Prostate gland (tissue), 2 donors: ENCODE data around the gene RPUSD2.

ENCODE experiments used
- CTCF ChIP-seq, 4 experiments: fragments of 200-600 bp in 2 of 4; fragments of 450-650 bp in 2 of 4; sonication (generic) in 2 of 4; IDR thresholded peaks; 1 replicate in 3 of 4; 2 replicates in 1 of 4; pipeline ENCODE4 v1.5.1; 2016 to 2019; ENCODE audit warnings: antibody characterized with exemption in 4 of 4, mild to moderate bottlenecking in 2 of 4, moderate library complexity in 2 of 4
- POLR2A ChIP-seq: fragments of 450-650 bp; IDR thresholded peaks from one replicate; pipeline ENCODE4 v1.6.1; 2016; ENCODE audit warnings: antibody characterized with exemption, mild to moderate bottlenecking

GRCh38 chr15:40603935-40604334, 34.8 kb downstream of the RPUSD2 start:
- no peak for TF ChIP-seq CTCF (IDR thresholded peaks at IDR 0.05)
- TF ChIP-seq POLR2A, result no peak
